ENCODE data around the gene DSPP. TPM values are rescaled to one million over a fixed set of nuclear protein-coding genes. Genes with fewer than 3 reads are reported as not detected.
"Not testable (repeated sequence)": the region's sequence is repeated elsewhere in the genome, so short reads cannot be mapped to it uniquely, and the experiment has no call there.

DSPP gene
- total and polyA plus RNA-seq, 2 experiments from 2014 or later = 0.08 TPM; not detected in 1

DNA sequence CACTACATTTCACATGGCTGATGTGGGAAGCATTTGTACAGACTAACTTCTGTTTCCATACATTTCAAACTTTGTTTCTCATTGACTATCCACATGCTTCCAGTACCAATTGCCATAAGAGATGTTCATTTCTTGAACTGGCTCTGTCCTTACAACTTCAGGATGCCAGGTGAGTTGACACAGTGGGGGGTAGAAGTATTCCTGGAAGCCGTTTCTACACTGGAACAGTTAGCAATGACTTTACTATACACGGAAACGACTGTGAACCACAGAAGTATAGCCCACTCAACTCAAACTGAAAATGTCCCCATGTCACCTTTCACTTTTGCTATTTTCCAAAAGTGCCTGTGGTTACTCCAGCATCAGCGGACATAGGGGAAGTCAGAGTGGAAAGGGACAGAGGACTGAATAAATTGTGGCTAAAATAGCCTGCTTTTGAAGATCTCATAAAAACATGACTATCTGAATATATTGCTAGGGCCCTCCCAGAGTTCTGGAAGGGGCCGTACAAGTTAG is 38.0 kb upstream of the DSPP start:
- H3K9me3 Mint-ChIP-seq = no peaks in the 10 kb centered on the region
- no peaks in the 10 kb centered on the region for H3K9me2 ChIP-seq (ENCODE audit: insufficient read depth)
- no peak for ATAC-seq
- no peaks in the 10 kb centered on the region for H3K27me3 ChIP-seq (ENCODE audit: insufficient read depth)
- no peaks in the 10 kb centered on the region for H3F3A ChIP-seq (replicated peaks; ENCODE audit: low read depth)
- no peak overlapping the region for H3K4me3 Mint-ChIP-seq
- H3K36me3 Mint-ChIP-seq (ENCODE audit: low read depth) = no peaks in the 10 kb centered on the region
- no peaks in the 10 kb centered on the region for H3K79me2 ChIP-seq (replicated peaks; ENCODE audit: insufficient read depth)
- no peak for DNase-seq (ENCODE audit: low spot score)
- peaks cover 7% of the 10 kb centered on the region; the same call in 1 of the 2 replicates for H3K4me1 ChIP-seq (ENCODE audit: insufficient read depth)
- no peak overlapping the region for H3K27ac ChIP-seq (ENCODE audit: low read depth)
- H4K20me1 ChIP-seq (replicated peaks; ENCODE audit: insufficient read depth) = no peaks in the 10 kb centered on the region
- TF ChIP-seq, protein P1, sequence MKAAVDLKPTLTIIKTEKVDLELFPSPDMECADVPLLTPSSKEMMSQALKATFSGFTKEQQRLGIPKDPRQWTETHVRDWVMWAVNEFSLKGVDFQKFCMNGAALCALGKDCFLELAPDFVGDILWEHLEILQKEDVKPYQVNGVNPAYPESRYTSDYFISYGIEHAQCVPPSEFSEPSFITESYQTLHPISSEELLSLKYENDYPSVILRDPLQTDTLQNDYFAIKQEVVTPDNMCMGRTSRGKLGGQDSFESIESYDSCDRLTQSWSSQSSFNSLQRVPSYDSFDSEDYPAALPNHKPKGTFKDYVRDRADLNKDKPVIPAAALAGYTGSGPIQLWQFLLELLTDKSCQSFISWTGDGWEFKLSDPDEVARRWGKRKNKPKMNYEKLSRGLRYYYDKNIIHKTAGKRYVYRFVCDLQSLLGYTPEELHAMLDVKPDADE (IDR thresholded peaks at IDR 0.05) = no peak
- TF ChIP-seq, protein P2, sequence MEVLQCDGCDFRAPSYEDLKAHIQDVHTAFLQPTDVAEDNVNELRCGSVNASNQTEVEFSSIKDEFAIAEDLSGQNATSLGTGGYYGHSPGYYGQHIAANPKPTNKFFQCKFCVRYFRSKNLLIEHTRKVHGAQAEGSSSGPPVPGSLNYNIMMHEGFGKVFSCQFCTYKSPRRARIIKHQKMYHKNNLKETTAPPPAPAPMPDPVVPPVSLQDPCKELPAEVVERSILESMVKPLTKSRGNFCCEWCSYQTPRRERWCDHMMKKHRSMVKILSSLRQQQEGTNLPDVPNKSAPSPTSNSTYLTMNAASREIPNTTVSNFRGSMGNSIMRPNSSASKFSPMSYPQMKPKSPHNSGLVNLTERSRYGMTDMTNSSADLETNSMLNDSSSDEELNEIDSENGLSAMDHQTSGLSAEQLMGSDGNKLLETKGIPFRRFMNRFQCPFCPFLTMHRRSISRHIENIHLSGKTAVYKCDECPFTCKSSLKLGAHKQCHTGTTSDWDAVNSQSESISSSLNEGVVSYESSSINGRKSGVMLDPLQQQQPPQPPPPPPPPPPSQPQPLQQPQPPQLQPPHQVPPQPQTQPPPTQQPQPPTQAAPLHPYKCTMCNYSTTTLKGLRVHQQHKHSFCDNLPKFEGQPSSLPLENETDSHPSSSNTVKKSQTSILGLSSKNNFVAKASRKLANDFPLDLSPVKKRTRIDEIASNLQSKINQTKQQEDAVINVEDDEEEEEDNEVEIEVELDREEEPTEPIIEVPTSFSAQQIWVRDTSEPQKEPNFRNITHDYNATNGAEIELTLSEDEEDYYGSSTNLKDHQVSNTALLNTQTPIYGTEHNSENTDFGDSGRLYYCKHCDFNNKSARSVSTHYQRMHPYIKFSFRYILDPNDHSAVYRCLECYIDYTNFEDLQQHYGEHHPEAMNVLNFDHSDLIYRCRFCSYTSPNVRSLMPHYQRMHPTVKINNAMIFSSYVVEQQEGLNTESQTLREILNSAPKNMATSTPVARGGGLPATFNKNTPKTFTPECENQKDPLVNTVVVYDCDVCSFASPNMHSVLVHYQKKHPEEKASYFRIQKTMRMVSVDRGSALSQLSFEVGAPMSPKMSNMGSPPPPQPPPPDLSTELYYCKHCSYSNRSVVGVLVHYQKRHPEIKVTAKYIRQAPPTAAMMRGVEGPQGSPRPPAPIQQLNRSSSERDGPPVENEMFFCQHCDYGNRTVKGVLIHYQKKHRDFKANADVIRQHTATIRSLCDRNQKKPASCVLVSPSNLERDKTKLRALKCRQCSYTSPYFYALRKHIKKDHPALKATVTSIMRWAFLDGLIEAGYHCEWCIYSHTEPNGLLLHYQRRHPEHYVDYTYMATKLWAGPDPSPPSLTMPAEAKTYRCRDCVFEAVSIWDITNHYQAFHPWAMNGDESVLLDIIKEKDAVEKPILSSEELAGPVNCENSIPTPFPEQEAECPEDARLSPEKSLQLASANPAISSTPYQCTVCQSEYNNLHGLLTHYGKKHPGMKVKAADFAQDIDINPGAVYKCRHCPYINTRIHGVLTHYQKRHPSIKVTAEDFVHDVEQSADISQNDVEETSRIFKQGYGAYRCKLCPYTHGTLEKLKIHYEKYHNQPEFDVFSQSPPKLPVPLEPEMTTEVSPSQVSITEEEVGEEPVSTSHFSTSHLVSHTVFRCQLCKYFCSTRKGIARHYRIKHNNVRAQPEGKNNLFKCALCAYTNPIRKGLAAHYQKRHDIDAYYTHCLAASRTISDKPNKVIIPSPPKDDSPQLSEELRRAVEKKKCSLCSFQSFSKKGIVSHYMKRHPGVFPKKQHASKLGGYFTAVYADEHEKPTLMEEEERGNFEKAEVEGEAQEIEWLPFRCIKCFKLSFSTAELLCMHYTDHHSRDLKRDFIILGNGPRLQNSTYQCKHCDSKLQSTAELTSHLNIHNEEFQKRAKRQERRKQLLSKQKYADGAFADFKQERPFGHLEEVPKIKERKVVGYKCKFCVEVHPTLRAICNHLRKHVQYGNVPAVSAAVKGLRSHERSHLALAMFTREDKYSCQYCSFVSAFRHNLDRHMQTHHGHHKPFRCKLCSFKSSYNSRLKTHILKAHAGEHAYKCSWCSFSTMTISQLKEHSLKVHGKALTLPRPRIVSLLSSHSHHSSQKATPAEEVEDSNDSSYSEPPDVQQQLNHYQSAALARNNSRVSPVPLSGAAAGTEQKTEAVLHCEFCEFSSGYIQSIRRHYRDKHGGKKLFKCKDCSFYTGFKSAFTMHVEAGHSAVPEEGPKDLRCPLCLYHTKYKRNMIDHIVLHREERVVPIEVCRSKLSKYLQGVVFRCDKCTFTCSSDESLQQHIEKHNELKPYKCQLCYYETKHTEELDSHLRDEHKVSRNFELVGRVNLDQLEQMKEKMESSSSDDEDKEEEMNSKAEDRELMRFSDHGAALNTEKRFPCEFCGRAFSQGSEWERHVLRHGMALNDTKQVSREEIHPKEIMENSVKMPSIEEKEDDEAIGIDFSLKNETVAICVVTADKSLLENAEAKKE (CRISPR knock-in tag; IDR thresholded peaks at IDR 0.05) = no peak
- TF ChIP-seq NANOG (IDR thresholded peaks at IDR 0.05; ENCODE audit: borderline replicate concordance) (no peak), JUNB (IDR thresholded peaks at IDR 0.05; ENCODE audit: unreplicated experiment) (no peak)
- no peaks in the 10 kb centered on the region for H3K36me3 ChIP-seq (ENCODE audit: insufficient read depth)
- peaks cover 9% of the 10 kb centered on the region for H3K4me1 Mint-ChIP-seq
- H3K4me3 ChIP-seq = no peak overlapping the region
- H3K27me3 Mint-ChIP-seq (ENCODE audit: insufficient read depth, low read depth, poor library complexity) = peaks cover 3% of the 10 kb centered on the region
- no peak overlapping the region for H2AFZ ChIP-seq
- H3K4me2 ChIP-seq = no peak overlapping the region
- H3K27ac Mint-ChIP-seq = no peak overlapping the region

DNA sequence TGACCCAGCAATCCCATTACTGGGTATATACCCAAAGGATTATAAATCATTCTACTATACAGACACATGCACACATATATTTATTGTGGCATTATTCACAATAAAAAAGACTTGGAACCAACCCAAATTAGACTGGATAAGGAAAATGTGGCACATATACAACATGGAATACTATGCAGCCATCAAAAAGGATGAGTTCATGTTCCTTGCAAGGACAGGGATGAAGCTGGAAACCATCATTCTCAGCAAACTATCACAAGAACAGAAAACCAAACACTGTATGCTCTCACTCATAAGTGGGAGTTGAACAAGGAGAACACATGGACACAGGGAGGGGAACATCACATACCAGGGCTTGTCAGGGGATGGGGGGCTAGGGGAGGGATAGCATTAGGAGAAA is 34.0 kb upstream of the DSPP start:
- H3K36me3 Mint-ChIP-seq (ENCODE audit: low read depth); H3K79me2 ChIP-seq (replicated peaks; ENCODE audit: insufficient read depth); H3K27ac Mint-ChIP-seq; H3K4me2 ChIP-seq; DNase-seq (ENCODE audit: low spot score); H2AFZ ChIP-seq; H3K9me2 ChIP-seq (ENCODE audit: insufficient read depth); H3K4me1 ChIP-seq (ENCODE audit: insufficient read depth); H3F3A ChIP-seq (replicated peaks; ENCODE audit: low read depth); H4K20me1 ChIP-seq (replicated peaks; ENCODE audit: insufficient read depth); ATAC-seq; H3K27ac ChIP-seq (ENCODE audit: low read depth); H3K4me1 Mint-ChIP-seq; H3K4me3 Mint-ChIP-seq; H3K27me3 ChIP-seq (ENCODE audit: insufficient read depth); H3K4me3 ChIP-seq; H3K36me3 ChIP-seq (ENCODE audit: insufficient read depth); H3K27me3 Mint-ChIP-seq (ENCODE audit: insufficient read depth, low read depth, poor library complexity); H3K9me3 Mint-ChIP-seq: not testable (repeated sequence)

Data from GM23338 (cell line).